HCT116 (cell line): ENCODE data around the gene LCT. TPM values are rescaled to one million over a fixed set of nuclear protein-coding genes. Genes with fewer than 3 reads are reported as not detected.

ENCODE experiments used
- ATAC-seq: fragments of 200-7000 bp; cut with Tn5 transposase; 2 replicates; pipeline ENCODE4 v1.9.1; 2020; ENCODE audit warnings: mild to moderate bottlenecking, moderate library complexity
- BruUV-seq: library from RNA; stranded (reverse); fragments of 400-500 nt; replicated peaks from 2 replicates; lab custom pipeline; 2021; lab: Mats Ljungman, UMichigan
- CTCF ChIA-PET: fragments of 300-600 bp; sonication (Branson Sonifier 250); formaldehyde crosslinking; loops from one replicate; lab custom pipeline; 2021; ENCODE audit warnings: antibody characterized with exemption; lab: Charles Lee
- POLR2A ChIA-PET: fragments of 300-600, 350-600 bp; sonication (Branson Sonifier 250); formaldehyde crosslinking; loops from one replicate; lab custom pipeline; 2021; ENCODE audit warnings: antibody characterized with exemption; lab: Charles Lee
- RAD21 ChIA-PET, 2 experiments: fragments of 300-600 bp; sonication (Branson Sonifier 250); formaldehyde crosslinking; loops; one replicate each; lab custom pipeline; 2023; ENCODE audit warnings: low total read pairs in 2 of 2; ENCODE audit not compliant: uncharacterized antibody in 2 of 2, unreplicated experiment in 2 of 2, low non-redundant PET in 1 of 2; lab: Charles Lee
- DNase-seq: peaks from one replicate; pipeline ENCODE4 v3.0.0-alpha.2; 2010; ENCODE audit warnings: low read depth, low spot score
- H2AFZ ChIP-seq: fragments of 200-600 bp; shearing (Covaris generic), sonication (generic); 2 replicates; pipeline ENCODE4 v1.6.1; 2017; ENCODE audit warnings: low read depth, mixed run types, mixed read lengths, antibody characterized with exemption, low read length; ENCODE audit not compliant: poor library complexity, severe bottlenecking
- H3K27ac ChIP-seq: 2 replicates; pipeline ENCODE4 v1.5.1; 2012; ENCODE audit warnings: low read depth, low read length
- H3K27me3 ChIP-seq: fragments of 200-600 bp; sonication (generic); 2 replicates; pipeline ENCODE4 v1.6.1; 2016; ENCODE audit warnings: mixed run types, low read length, mixed read lengths; ENCODE audit not compliant: insufficient read depth
- H3K36me3 ChIP-seq, 2 experiments: fragments of 200-500 bp in 1 of 2; fragments of 200-600 bp in 1 of 2; sonication (Bioruptor generic) in 1 of 2; sonication (generic) in 1 of 2; 2 replicates each; pipeline versions ENCODE4 v1.5.1 to v1.6.1; 2014 to 2016; ENCODE audit warnings: low read length in 2 of 2, inconsistent platforms in 1 of 2, mixed read lengths in 1 of 2, mixed run types in 1 of 2; ENCODE audit not compliant: insufficient read depth in 2 of 2, control insufficient read depth in 1 of 2
- H3K4me1 ChIP-seq, 2 experiments: fragments of 200-600 bp in 1 of 2; sonication (generic) in 1 of 2; 2 replicates each; pipeline versions ENCODE4 v1.5.1 to v1.6.1; 2012 to 2017; ENCODE audit warnings: low read length in 2 of 2, inconsistent platforms in 1 of 2, mild to moderate bottlenecking in 1 of 2, mixed read lengths in 1 of 2, mixed run types in 1 of 2, moderate library complexity in 1 of 2; ENCODE audit not compliant: insufficient read depth in 2 of 2, control insufficient read depth in 1 of 2
- H3K4me2 ChIP-seq: fragments of 200-600 bp; sonication (generic); 2 replicates; pipeline ENCODE4 v1.6.1; 2017; ENCODE audit warnings: mixed run types, low read length, mixed read lengths
- H3K4me3 ChIP-seq, 2 experiments: fragments of 200-600 bp in 1 of 2; sonication (generic) in 1 of 2; replicated peaks in 1 of 2; 2 replicates each; pipeline ENCODE4 v1.5.1; 2011 to 2016; ENCODE audit warnings: low read length in 2 of 2, control low read depth in 1 of 2, low read depth in 1 of 2, mild to moderate bottlenecking in 1 of 2, mixed read lengths in 1 of 2, mixed run types in 1 of 2
- H3K79me2 ChIP-seq: fragments of 200-600 bp; sonication (generic); 2 replicates; pipeline ENCODE4 v1.6.1; 2017; ENCODE audit warnings: mild to moderate bottlenecking, mixed run types, low read length, moderate library complexity, mixed read lengths; ENCODE audit not compliant: insufficient read depth
- H3K9ac ChIP-seq: fragments of 200-600 bp; sonication (generic); 2 replicates; pipeline ENCODE4 v1.6.1; 2016; ENCODE audit warnings: low read length, mixed read lengths
- H3K9me2 ChIP-seq: fragments of 200-600 bp; sonication (generic), shearing (Covaris generic); 2 replicates; pipeline ENCODE4 v1.6.1; 2017; ENCODE audit warnings: mixed run types, mild to moderate bottlenecking, moderate library complexity; ENCODE audit not compliant: insufficient read depth
- H3K9me3 ChIP-seq, 2 experiments: fragments of 200-500 bp in 1 of 2; fragments of 200-600 bp in 1 of 2; sonication (Bioruptor generic) in 1 of 2; sonication (generic) in 1 of 2; 2 replicates each; pipeline ENCODE4 v1.6.1; 2014 to 2017; ENCODE audit warnings: low read length in 2 of 2, mixed read lengths in 2 of 2, inconsistent platforms in 1 of 2, low read depth in 1 of 2, mild to moderate bottlenecking in 1 of 2, mixed run types in 1 of 2, moderate library complexity in 1 of 2; ENCODE audit not compliant: control insufficient read depth in 1 of 2, insufficient read depth in 1 of 2
- H4K20me1 ChIP-seq: fragments of 200-600 bp; sonication (generic), shearing (Covaris generic); 2 replicates; pipeline ENCODE4 v1.6.1; 2017; ENCODE audit warnings: mixed run types, mild to moderate bottlenecking, moderate library complexity; ENCODE audit not compliant: insufficient read depth
- EGR1 ChIP-seq: IDR thresholded peaks from 2 replicates; pipeline ENCODE4 v1.6.1; 2012; ENCODE audit warnings: low read depth
- FOSL1 ChIP-seq: IDR thresholded peaks from 2 replicates; pipeline ENCODE4 v1.6.1; 2012; ENCODE audit warnings: low read depth
- JUND ChIP-seq: IDR thresholded peaks from 2 replicates; pipeline ENCODE4 v1.6.1; 2012
- RAD21 ChIP-seq: IDR thresholded peaks from 2 replicates; pipeline ENCODE4 v1.6.1; 2012; ENCODE audit warnings: low read depth, mild to moderate bottlenecking
- YY1 ChIP-seq: IDR thresholded peaks from 2 replicates; pipeline ENCODE4 v1.6.1; 2011; ENCODE audit warnings: low read length, low read depth, moderate library complexity, mild to moderate bottlenecking; ENCODE audit not compliant: insufficient replicate concordance; ENCODE audit errors: extremely low read depth
- ZNF274 ChIP-seq: fragments of 200-500 bp; sonication (Bioruptor generic); IDR thresholded peaks from 2 replicates; pipeline ENCODE4 v1.6.1; 2014; ENCODE audit warnings: mild to moderate bottlenecking, low read depth, low read length, inconsistent platforms
- intact Hi-C: fragments of 100-400 bp; cut with micrococcal nuclease; formaldehyde crosslinking; loops from 2 replicates; pipeline ENCODE4 v1.10.0; 2022
- total RNA-seq: library from RNA; stranded (reverse); gene quantifications from one replicate; pipeline ENCODE4 v1.2.1, GENCODE V29; 2021; ENCODE audit not compliant: unreplicated experiment
- TF ChIP-seq, protein P1 (sequence below): IDR thresholded peaks from 2 replicates; pipeline ENCODE4 v1.6.1; 2012
- TF ChIP-seq, protein P2 (sequence below): IDR thresholded peaks from 2 replicates; pipeline ENCODE4 v1.6.1; 2012
- TF ChIP-seq, protein P3 (sequence below): IDR thresholded peaks from 2 replicates; pipeline ENCODE4 v1.6.1; 2011; ENCODE audit warnings: mild to moderate bottlenecking, low read length, moderate library complexity; ENCODE audit not compliant: insufficient replicate concordance; ENCODE audit errors: extremely low read depth
- TF ChIP-seq, protein P4 (sequence below): IDR thresholded peaks from 2 replicates; pipeline ENCODE4 v1.6.1; 2012; ENCODE audit warnings: low read depth

Gene LCT
- total RNA-seq, 1 experiment from 2014 or later = 0.12 TPM

DNA sequence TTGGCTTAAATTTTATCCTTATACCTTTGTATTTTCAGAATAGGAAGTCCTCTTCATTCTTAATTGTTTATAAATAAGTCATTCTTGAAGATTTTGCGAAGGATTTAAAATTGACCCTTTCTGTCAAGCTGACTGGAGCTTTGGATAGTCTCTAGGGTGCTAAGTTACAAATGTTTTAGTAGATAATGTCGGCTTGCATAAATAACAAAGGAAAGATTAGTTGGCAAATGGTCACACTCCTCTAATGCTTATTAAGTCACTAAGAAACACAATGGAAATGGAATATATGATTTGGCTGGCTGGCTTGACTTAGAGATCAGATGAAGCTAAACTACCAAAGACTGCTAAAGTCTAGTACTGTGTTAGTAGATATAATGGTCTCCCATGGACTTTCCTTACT, 54.8 kb downstream of the LCT start (continued):
- TF ChIP-seq, protein P1, sequence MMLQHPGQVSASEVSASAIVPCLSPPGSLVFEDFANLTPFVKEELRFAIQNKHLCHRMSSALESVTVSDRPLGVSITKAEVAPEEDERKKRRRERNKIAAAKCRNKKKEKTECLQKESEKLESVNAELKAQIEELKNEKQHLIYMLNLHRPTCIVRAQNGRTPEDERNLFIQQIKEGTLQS = no peak
- TF ChIP-seq RAD21 (no peak), FOSL1 (no peak), EGR1 (no peak), ZNF274 (no peak)
- TF ChIP-seq, protein P2, sequence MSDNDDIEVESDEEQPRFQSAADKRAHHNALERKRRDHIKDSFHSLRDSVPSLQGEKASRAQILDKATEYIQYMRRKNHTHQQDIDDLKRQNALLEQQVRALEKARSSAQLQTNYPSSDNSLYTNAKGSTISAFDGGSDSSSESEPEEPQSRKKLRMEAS = no peak

DNA sequence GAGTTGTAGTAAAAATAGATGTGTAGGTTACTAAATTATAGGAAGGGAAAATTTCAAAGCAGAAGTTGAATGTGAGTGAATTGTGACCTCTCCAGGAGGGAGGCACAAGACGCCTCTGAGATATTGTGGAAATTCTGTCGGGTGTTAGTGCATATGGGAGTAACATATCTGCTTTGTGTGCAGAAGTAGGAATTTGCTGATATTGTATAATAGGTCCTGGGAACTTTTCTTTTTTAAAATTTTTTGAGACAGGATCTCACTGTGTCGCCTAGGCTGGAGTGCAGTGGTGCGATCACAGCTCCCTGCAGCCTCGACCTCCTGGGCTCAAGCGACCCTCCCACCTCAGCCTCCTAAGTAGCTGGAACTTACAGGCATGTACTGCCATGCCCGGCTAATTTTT, 60.6 kb downstream of the LCT start:
- RAD21 ChIA-PET = no interaction called here

More for the DNA sequence above, 60.6 kb downstream of the LCT start:
- Histone ChIP-seq H3K27ac (no peak overlapping the region), H3K36me3 (peaks cover 65 to 66% of the 10 kb centered on the region in 2 experiments), H3K9me2 (no peaks in the 10 kb centered on the region), H3K79me2 (no peaks in the 10 kb centered on the region), H3K9me3 (no peaks in the 10 kb centered on the region), H2AFZ (no peak overlapping the region), H4K20me1 (no peaks in the 10 kb centered on the region), H3K9ac (no peak overlapping the region), H3K27me3 (no peaks in the 10 kb centered on the region), H3K4me3 (no peak overlapping the region), H3K4me2 (no peak overlapping the region), H3K4me1 (no peaks in the 10 kb centered on the region)
- TF ChIP-seq, protein P3, sequence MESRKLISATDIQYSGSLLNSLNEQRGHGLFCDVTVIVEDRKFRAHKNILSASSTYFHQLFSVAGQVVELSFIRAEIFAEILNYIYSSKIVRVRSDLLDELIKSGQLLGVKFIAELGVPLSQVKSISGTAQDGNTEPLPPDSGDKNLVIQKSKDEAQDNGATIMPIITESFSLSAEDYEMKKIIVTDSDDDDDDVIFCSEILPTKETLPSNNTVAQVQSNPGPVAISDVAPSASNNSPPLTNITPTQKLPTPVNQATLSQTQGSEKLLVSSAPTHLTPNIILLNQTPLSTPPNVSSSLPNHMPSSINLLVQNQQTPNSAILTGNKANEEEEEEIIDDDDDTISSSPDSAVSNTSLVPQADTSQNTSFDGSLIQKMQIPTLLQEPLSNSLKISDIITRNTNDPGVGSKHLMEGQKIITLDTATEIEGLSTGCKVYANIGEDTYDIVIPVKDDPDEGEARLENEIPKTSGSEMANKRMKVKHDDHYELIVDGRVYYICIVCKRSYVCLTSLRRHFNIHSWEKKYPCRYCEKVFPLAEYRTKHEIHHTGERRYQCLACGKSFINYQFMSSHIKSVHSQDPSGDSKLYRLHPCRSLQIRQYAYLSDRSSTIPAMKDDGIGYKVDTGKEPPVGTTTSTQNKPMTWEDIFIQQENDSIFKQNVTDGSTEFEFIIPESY = no peak
- no peak for TF ChIP-seq JUND
- no peak for TF ChIP-seq YY1
- TF ChIP-seq, protein P4, sequence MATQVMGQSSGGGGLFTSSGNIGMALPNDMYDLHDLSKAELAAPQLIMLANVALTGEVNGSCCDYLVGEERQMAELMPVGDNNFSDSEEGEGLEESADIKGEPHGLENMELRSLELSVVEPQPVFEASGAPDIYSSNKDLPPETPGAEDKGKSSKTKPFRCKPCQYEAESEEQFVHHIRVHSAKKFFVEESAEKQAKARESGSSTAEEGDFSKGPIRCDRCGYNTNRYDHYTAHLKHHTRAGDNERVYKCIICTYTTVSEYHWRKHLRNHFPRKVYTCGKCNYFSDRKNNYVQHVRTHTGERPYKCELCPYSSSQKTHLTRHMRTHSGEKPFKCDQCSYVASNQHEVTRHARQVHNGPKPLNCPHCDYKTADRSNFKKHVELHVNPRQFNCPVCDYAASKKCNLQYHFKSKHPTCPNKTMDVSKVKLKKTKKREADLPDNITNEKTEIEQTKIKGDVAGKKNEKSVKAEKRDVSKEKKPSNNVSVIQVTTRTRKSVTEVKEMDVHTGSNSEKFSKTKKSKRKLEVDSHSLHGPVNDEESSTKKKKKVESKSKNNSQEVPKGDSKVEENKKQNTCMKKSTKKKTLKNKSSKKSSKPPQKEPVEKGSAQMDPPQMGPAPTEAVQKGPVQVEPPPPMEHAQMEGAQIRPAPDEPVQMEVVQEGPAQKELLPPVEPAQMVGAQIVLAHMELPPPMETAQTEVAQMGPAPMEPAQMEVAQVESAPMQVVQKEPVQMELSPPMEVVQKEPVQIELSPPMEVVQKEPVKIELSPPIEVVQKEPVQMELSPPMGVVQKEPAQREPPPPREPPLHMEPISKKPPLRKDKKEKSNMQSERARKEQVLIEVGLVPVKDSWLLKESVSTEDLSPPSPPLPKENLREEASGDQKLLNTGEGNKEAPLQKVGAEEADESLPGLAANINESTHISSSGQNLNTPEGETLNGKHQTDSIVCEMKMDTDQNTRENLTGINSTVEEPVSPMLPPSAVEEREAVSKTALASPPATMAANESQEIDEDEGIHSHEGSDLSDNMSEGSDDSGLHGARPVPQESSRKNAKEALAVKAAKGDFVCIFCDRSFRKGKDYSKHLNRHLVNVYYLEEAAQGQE = no peak
- no peak for TF ChIP-seq ZNF274
- TF ChIP-seq, protein P1 = no peak
- no peak for ATAC-seq
- POLR2A ChIA-PET = no interaction called here
- BruUV-seq = no TSS peak
- intact Hi-C loops = no loop called here
- no peak for DNase-seq
- CTCF ChIA-PET = no interaction called here
